GM12878 (cell line): Measurements from ENCODE around the gene PRDM16. TPM values are rescaled to one million over a fixed set of nuclear protein-coding genes. Genes with fewer than 3 reads are reported as not detected.

Source experiments
- ATAC-seq: fragments of 200-7000 bp; cut with Tn5 transposase; 3 replicates; pipeline ENCODE4 v1.9.1; 2020; ENCODE audit warnings: mild to moderate bottlenecking, moderate library complexity
- BruUV-seq: library from RNA; stranded (reverse); fragments of 400-500 nt; replicated peaks from 2 replicates; lab custom pipeline; 2021; lab: Mats Ljungman, UMichigan
- CTCF ChIA-PET: fragments of 300-600 bp; sonication (Branson Sonifier 250); formaldehyde crosslinking; extraction: SDS; loops from one replicate; lab custom pipeline; 2021; ENCODE audit warnings: inconsistent platforms; lab: Yijun Ruan, JAX
- POLR2A ChIA-PET: fragments of 350-600 bp; formaldehyde crosslinking; extraction: SDS; loops from one replicate; lab custom pipeline; 2021; ENCODE audit warnings: inconsistent platforms; lab: Charles Lee
- RAD21 ChIA-PET: fragments of 300-600 bp; sonication (Branson Sonifier 250); formaldehyde crosslinking; loops from one replicate; lab custom pipeline; 2023; ENCODE audit warnings: antibody characterized with exemption; ENCODE audit not compliant: unreplicated experiment; lab: Charles Lee
- SMC1A ChIA-PET: fragments of 300-600 bp; sonication (Branson Sonifier 250); formaldehyde crosslinking; loops from one replicate; lab custom pipeline; 2023; ENCODE audit not compliant: unreplicated experiment, uncharacterized antibody; lab: Charles Lee
- DNase-seq: peaks from one replicate; pipeline ENCODE4 v3.0.0-alpha.2; 2011; ENCODE audit warnings: low read depth, low spot score
- FAIRE-seq: peaks from 3 replicates; lab custom pipeline; 2011; peaks lifted over from hg19 to GRCh38; lab: Jason Lieb, UNC
- H2AFZ ChIP-seq: 2 replicates; pipeline ENCODE4 v1.6.0; 2011; ENCODE audit warnings: low read depth, low read length, control low read depth; ENCODE audit not compliant: control insufficient read depth
- H3K27ac ChIP-seq: 2 replicates; pipeline ENCODE4 v1.5.1; 2011; ENCODE audit warnings: control low read depth; ENCODE audit not compliant: control insufficient read depth, insufficient read depth
- H3K27me3 ChIP-seq, 2 experiments: replicated peaks in 1 of 2; 2 replicates each; pipeline versions ENCODE4 v1.6.0 to v1.6.1; 2011; ENCODE audit warnings: low read length in 1 of 2; ENCODE audit not compliant: control insufficient read depth in 2 of 2, insufficient read depth in 2 of 2
- H3K36me3 ChIP-seq, 2 experiments: 2 replicates each; pipeline ENCODE4 v1.5.1; 2011; ENCODE audit warnings: low read length in 1 of 2; ENCODE audit not compliant: control insufficient read depth in 2 of 2, insufficient read depth in 2 of 2
- H3K4me1 ChIP-seq: 2 replicates; pipeline ENCODE4 v1.6.1; 2011; ENCODE audit warnings: mild to moderate bottlenecking, low read length, moderate library complexity, mixed read lengths; ENCODE audit not compliant: control insufficient read depth, insufficient read depth
- H3K4me2 ChIP-seq: 2 replicates; pipeline ENCODE4 v1.6.0; 2011; ENCODE audit warnings: control low read depth; ENCODE audit not compliant: control insufficient read depth, insufficient read depth
- H3K4me3 ChIP-seq: fragments of 200-600 bp; sonication (generic); 2 replicates; pipeline ENCODE4 v1.5.1; 2016
- H3K79me2 ChIP-seq: 2 replicates; pipeline ENCODE4 v1.6.0; 2011; ENCODE audit warnings: low read length; ENCODE audit not compliant: control insufficient read depth, insufficient read depth
- H3K9ac ChIP-seq: 2 replicates; pipeline ENCODE4 v1.8.0; 2011; ENCODE audit warnings: low read length, control low read depth, mixed read lengths; ENCODE audit not compliant: control insufficient read depth, insufficient read depth
- H3K9me3 ChIP-seq: replicated peaks from 3 replicates; pipeline ENCODE4 v1.5.1; 2011; ENCODE audit warnings: mild to moderate bottlenecking, low read length; ENCODE audit not compliant: control insufficient read depth, insufficient read depth
- H4K20me1 ChIP-seq: 2 replicates; pipeline ENCODE4 v1.6.0; 2011; ENCODE audit not compliant: control insufficient read depth, insufficient read depth
- MYB ChIP-seq: fragments of 150-350 bp; IDR thresholded peaks from 2 replicates; pipeline ENCODE4 v1.6.1; 2014; ENCODE audit warnings: mild to moderate bottlenecking, low read depth, low read length, borderline replicate concordance
- PBX3 ChIP-seq: IDR thresholded peaks from 2 replicates; pipeline ENCODE4 v1.6.1; 2011; ENCODE audit warnings: mild to moderate bottlenecking, low read depth, low read length, moderate library complexity; ENCODE audit not compliant: insufficient replicate concordance
- RB1 ChIP-seq: fragments of 450-650 bp; formaldehyde crosslinking; IDR thresholded peaks from 2 replicates; pipeline ENCODE4 v1.6.1; 2017; ENCODE audit warnings: mild to moderate bottlenecking, borderline replicate concordance
- ZBTB4 ChIP-seq: fragments of 450-650 bp; formaldehyde crosslinking; IDR thresholded peaks from 2 replicates; pipeline ENCODE4 v1.4.0; 2022; ENCODE audit warnings: mild to moderate bottlenecking, moderate library complexity
- WGBS: methylation state at CpG from one replicate; pipeline ENCODE4 v1.1.6; 2016; ENCODE audit warnings: low lambda C conversion rate; ENCODE audit not compliant: insufficient replicate concordance, insufficient coverage; ENCODE audit errors: missing lambda C conversion rate; 5-methylcytosine and 5-hydroxymethylcytosine counted together
- in situ Hi-C: fragments of 300-500 bp; cut with MboI; formaldehyde crosslinking; loops from 9 replicates; pipeline ENCODE4 v1.14.3; 2018; ENCODE audit warnings: mixed read lengths
- intact Hi-C: fragments of 100-400 bp; cut with micrococcal nuclease; formaldehyde crosslinking; loops from one replicate; pipeline ENCODE4 v1.14.2; 2022; ENCODE audit not compliant: unreplicated experiment
- polyA plus RNA-seq, 11 experiments: library from polyadenylated mRNA; depleted of rRNA in 4 of 11; unstranded in 6 of 11; stranded (reverse) in 5 of 11; fragments of >200 nt; fragmentation: Nextera tagmentation in 4 of 11; fragmentation: Illumina TruSeq in 1 of 11; extraction: Ambion mirVana in 4 of 11; extraction: Trizol in 1 of 11; gene quantifications; 1 replicate in 1 of 11; 2 replicates in 10 of 11; pipeline versions ENCODE4 v1.2.1 to v1.2.3, GENCODE V29; 2011 to 2016; ENCODE audit warnings: inconsistent platforms in 2 of 11, missing spikeins in 2 of 11, low read depth in 1 of 11
- total RNA-seq, 4 experiments: library from RNA; depleted of rRNA in 3 of 4; stranded (reverse); fragments of >200 nt in 3 of 4; fragmentation: Illumina TruSeq in 1 of 4; extraction: Trizol in 1 of 4; gene quantifications; 2 replicates each; pipeline versions ENCODE4 v1.2.1 to v1.2.3, GENCODE V29; 2013 to 2021
- TF ChIP-seq, protein P1 (sequence below): fragments of 450-650 bp; formaldehyde crosslinking; IDR thresholded peaks from 2 replicates; pipeline ENCODE4 v1.5.0; 2022; ENCODE audit warnings: mild to moderate bottlenecking, missing genetic modification characterization
- TF ChIP-seq, protein P2 (sequence below): fragments of 450-650 bp; IDR thresholded peaks from 2 replicates; pipeline ENCODE4 v1.6.1; 2017; ENCODE audit warnings: mild to moderate bottlenecking, moderate library complexity

Gene PRDM16
- total and polyA plus RNA-seq, 10 of the 15 experiments (the other 5 are each of a cell fraction or from before 2014, with no cell fraction given): 0.03 TPM; not detected in 9

DNA sequence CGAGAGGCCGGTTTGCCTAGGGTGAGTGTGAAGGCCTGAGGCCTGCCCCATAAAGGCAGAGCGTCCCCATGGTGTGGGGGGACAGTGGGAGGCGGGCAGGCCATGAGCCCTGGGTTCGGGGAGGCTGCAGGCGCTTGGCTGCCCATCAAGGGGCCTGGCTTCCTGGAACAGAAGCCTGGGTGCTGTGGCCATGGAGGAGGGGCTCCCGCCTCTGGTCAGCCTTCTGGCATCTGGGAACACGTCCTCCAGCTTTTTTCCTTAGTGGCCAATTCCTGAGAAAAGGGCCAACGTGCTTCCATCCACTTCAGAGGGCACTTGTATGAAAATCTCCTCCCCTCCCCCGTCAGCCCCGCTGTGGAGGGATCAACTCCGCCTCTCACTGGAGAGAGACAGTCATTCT, 58.7 kb downstream of the PRDM16 start:
- intact Hi-C loops: no loop called here
- Histone ChIP-seq H2AFZ (no peak overlapping the region), H4K20me1 (no peaks in the 10 kb centered on the region), H3K4me2 (no peak overlapping the region), H3K27me3 (no peaks in the 10 kb centered on the region), H3K36me3 (no peaks in the 10 kb centered on the region), H3K4me3 (no peak overlapping the region), H3K27ac (no peak overlapping the region), H3K9ac (no peak overlapping the region), H3K9me3 (no peaks in the 10 kb centered on the region), H3K79me2 (no peaks in the 10 kb centered on the region), H3K4me1 (no peaks in the 10 kb centered on the region)
- DNase-seq (no peak), ATAC-seq (no peak), FAIRE-seq (no peak)
- WGBS: 34% methylated on average over 11 of the region's 12 CpGs
- ChIA-PET CTCF (no interaction called here), POLR2A (no interaction called here), SMC1A (no interaction called here), RAD21 (no interaction called here)
- no TSS peak for BruUV-seq
- in situ Hi-C loops: no loop called here
- TF ChIP-seq ZBTB4 (CRISPR knock-in tag): no peak
- TF ChIP-seq MYB: no peak
- TF ChIP-seq, protein P1, sequence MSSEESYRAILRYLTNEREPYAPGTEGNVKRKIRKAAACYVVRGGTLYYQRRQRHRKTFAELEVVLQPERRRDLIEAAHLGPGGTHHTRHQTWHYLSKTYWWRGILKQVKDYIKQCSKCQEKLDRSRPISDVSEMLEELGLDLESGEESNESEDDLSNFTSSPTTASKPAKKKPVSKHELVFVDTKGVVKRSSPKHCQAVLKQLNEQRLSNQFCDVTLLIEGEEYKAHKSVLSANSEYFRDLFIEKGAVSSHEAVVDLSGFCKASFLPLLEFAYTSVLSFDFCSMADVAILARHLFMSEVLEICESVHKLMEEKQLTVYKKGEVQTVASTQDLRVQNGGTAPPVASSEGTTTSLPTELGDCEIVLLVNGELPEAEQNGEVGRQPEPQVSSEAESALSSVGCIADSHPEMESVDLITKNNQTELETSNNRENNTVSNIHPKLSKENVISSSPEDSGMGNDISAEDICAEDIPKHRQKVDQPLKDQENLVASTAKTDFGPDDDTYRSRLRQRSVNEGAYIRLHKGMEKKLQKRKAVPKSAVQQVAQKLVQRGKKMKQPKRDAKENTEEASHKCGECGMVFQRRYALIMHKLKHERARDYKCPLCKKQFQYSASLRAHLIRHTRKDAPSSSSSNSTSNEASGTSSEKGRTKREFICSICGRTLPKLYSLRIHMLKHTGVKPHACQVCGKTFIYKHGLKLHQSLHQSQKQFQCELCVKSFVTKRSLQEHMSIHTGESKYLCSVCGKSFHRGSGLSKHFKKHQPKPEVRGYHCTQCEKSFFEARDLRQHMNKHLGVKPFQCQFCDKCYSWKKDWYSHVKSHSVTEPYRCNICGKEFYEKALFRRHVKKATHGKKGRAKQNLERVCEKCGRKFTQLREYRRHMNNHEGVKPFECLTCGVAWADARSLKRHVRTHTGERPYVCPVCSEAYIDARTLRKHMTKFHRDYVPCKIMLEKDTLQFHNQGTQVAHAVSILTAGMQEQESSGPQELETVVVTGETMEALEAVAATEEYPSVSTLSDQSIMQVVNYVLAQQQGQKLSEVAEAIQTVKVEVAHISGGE: no peak
- TF ChIP-seq RB1: no peak
- TF ChIP-seq, protein P2, sequence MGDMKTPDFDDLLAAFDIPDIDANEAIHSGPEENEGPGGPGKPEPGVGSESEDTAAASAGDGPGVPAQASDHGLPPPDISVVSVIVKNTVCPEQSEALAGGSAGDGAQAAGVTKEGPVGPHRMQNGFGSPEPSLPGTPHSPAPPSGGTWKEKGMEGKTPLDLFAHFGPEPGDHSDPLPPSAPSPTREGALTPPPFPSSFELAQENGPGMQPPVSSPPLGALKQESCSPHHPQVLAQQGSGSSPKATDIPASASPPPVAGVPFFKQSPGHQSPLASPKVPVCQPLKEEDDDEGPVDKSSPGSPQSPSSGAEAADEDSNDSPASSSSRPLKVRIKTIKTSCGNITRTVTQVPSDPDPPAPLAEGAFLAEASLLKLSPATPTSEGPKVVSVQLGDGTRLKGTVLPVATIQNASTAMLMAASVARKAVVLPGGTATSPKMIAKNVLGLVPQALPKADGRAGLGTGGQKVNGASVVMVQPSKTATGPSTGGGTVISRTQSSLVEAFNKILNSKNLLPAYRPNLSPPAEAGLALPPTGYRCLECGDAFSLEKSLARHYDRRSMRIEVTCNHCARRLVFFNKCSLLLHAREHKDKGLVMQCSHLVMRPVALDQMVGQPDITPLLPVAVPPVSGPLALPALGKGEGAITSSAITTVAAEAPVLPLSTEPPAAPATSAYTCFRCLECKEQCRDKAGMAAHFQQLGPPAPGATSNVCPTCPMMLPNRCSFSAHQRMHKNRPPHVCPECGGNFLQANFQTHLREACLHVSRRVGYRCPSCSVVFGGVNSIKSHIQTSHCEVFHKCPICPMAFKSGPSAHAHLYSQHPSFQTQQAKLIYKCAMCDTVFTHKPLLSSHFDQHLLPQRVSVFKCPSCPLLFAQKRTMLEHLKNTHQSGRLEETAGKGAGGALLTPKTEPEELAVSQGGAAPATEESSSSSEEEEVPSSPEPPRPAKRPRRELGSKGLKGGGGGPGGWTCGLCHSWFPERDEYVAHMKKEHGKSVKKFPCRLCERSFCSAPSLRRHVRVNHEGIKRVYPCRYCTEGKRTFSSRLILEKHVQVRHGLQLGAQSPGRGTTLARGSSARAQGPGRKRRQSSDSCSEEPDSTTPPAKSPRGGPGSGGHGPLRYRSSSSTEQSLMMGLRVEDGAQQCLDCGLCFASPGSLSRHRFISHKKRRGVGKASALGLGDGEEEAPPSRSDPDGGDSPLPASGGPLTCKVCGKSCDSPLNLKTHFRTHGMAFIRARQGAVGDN: no peak
- TF ChIP-seq PBX3: no peak
